GM19043 (cell line): Measurements from ENCODE around the gene SUPT4H1.
A peak's percentile ranks its signal among the peaks of the same experiment; 100 is the strongest.

Source experiments
- ATAC-seq: cut with Tn5 transposase; IDR thresholded peaks from one replicate; pipeline ENCODE4 v1.9.1; 2021; ENCODE audit warnings: low read depth; ENCODE audit not compliant: unreplicated experiment

SUPT4H1 gene

GRCh38 chr17:58331815-58332777, 19.9 kb downstream of the SUPT4H1 start:
- peak; percentile 16 for ATAC-seq

- no peak for ATAC-seq
Measured at GRCh38 chr17:58330997-58331814, 20.8 kb downstream of the SUPT4H1 start.

GRCh38 chr17:58330538-58330996, 21.4 kb downstream of the SUPT4H1 start:
- no peak for ATAC-seq

- ATAC-seq = peak; percentile 6
Measured at GRCh38 chr17:58329810-58330537, 22.0 kb downstream of the SUPT4H1 start.

- peak; percentile 32 for ATAC-seq
Measured at GRCh38 chr17:58329035-58329809, 22.8 kb downstream of the SUPT4H1 start.

- peak; percentile 2 for ATAC-seq
Measured at GRCh38 chr17:58328195-58329034, 23.6 kb downstream of the SUPT4H1 start, which contains the start of gene TSPOAP1. TSS of gene TSPOAP1 (minus strand) at chr17:58328795. CDS start at chr17:58327920, 875 bp downstream.

- ATAC-seq = no peak
Measured at GRCh38 chr17:58327363-58328194, 24.4 kb downstream of the SUPT4H1 start.

- ATAC-seq = no peak
Measured at GRCh38 chr17:58326609-58327362, 25.2 kb downstream of the SUPT4H1 start.

- ATAC-seq = no peak
Measured at GRCh38 chr17:58325976-58326468, 26.0 kb downstream of the SUPT4H1 start.

GRCh38 chr17:58325289-58325726, 26.7 kb downstream of the SUPT4H1 start:
- ATAC-seq = no peak

- ATAC-seq = no peak
Measured at GRCh38 chr17:58324409-58325288, 27.4 kb downstream of the SUPT4H1 start.

GRCh38 chr17:58324056-58324408, 28.0 kb downstream of the SUPT4H1 start:
- ATAC-seq = no peak

- ATAC-seq = no peak
Measured at GRCh38 chr17:58323366-58324055, 28.5 kb downstream of the SUPT4H1 start.

GRCh38 chr17:58322581-58323185, 29.3 kb downstream of the SUPT4H1 start:
- no peak for ATAC-seq
